Mucosa of descending colon (tissue), 3 donors: Measurements from ENCODE around the gene FCN2. TPM values are rescaled to one million over a fixed set of nuclear protein-coding genes. Genes with fewer than 3 reads are reported as not detected.

Source experiments
- ATAC-seq: fragments of 200-7000 bp; cut with Tn5 transposase; one replicate; pipeline ENCODE4 v1.9.1; 2020; ENCODE audit warnings: mild to moderate bottlenecking, moderate library complexity
- DNase-seq, 3 donors: peaks; one replicate each; pipeline ENCODE4 v3.0.0-alpha.2; 2020
- H3K36me3 ChIP-seq: fragments of 200-600 bp; one replicate; pipeline ENCODE4 v1.8.0; 2021; ENCODE audit warnings: low read depth, mild to moderate bottlenecking
- H3K4me1 ChIP-seq: fragments of 200-600 bp; one replicate; pipeline ENCODE4 v1.8.0; 2021; ENCODE audit warnings: low read depth, mild to moderate bottlenecking
- H3K4me3 ChIP-seq: fragments of 200-600 bp; one replicate; pipeline ENCODE4 v1.8.0; 2021; ENCODE audit warnings: mild to moderate bottlenecking
- H3K9me3 ChIP-seq: fragments of 200-600 bp; one replicate; pipeline ENCODE4 v1.8.0; 2021; ENCODE audit warnings: mild to moderate bottlenecking
- CTCF ChIP-seq: fragments of 200-600 bp; IDR thresholded peaks from one replicate; pipeline ENCODE4 v1.8.0; 2022; ENCODE audit warnings: antibody characterized with exemption, mild to moderate bottlenecking
- intact Hi-C, 2 donors: fragments of 100-400 bp; cut with DNase I in 1 of 2; cut with micrococcal nuclease in 1 of 2; formaldehyde crosslinking; loops; one replicate each; pipeline versions ENCODE4 v1.11.0 to v1.11.1; 2022; cut with DNase I, micrococcal nuclease
- total RNA-seq, 3 donors: library from RNA; stranded (reverse); fragmentation: NEBNext Ultra II Directional in 2 of 3; extraction: Animal tissue kit (Norgen Biotek cat#: 25700) in 2 of 3; gene quantifications; one replicate each; pipeline versions ENCODE4 v1.2.1 to v1.2.4, GENCODE V29; 2021 to 2023
- donor health status: DM: no; HTN: no; CAD: no; lungs with moderate emphysema.
- donor health status: DM: no; HTN: no; CAD: no.
- donor health status: DM: no; HTN: yes; CAD: no.

Gene FCN2
- total RNA-seq, 3 donors from 2014 or later = not detected

- Histone ChIP-seq H3K4me1 (no peaks in the 10 kb centered on the region), H3K9me3 (no peaks in the 10 kb centered on the region), H3K4me3 (no peak overlapping the region), H3K36me3 (no peaks in the 10 kb centered on the region)
- intact Hi-C loops = no loop called here
- TF ChIP-seq CTCF = no peak
- DNase-seq (no peak), ATAC-seq (no peak)
Measured at GRCh38 chr9:134867917-134868750, 12.5 kb upstream of the FCN2 start.

GRCh38 chr9:134868751-134869553, 11.7 kb upstream of the FCN2 start:
- Histone ChIP-seq H3K9me3 (no peaks in the 10 kb centered on the region), H3K4me1 (no peaks in the 10 kb centered on the region), H3K4me3 (no peak overlapping the region), H3K36me3 (no peaks in the 10 kb centered on the region)
- no peak for DNase-seq
- no peak for ATAC-seq
- intact Hi-C loops = no loop called here
- TF ChIP-seq CTCF = no peak

GRCh38 chr9:134869554-134870300, 10.9 kb upstream of the FCN2 start:
- H3K4me1 ChIP-seq = no peaks in the 10 kb centered on the region
- no peak overlapping the region for H3K4me3 ChIP-seq
- ATAC-seq = no peak
- no peak for DNase-seq
- intact Hi-C loops = no loop called here
- H3K9me3 ChIP-seq = no peaks in the 10 kb centered on the region
- no peaks in the 10 kb centered on the region for H3K36me3 ChIP-seq
- TF ChIP-seq CTCF = no peak

- DNase-seq (no peak), ATAC-seq (no peak)
- H3K9me3 ChIP-seq = no peaks in the 10 kb centered on the region
- intact Hi-C loops = no loop called here
- H3K36me3 ChIP-seq = no peaks in the 10 kb centered on the region
- no peak overlapping the region for H3K4me3 ChIP-seq
- H3K4me1 ChIP-seq = no peaks in the 10 kb centered on the region
- no peak for TF ChIP-seq CTCF
Measured at GRCh38 chr9:134870301-134870694, 10.3 kb upstream of the FCN2 start.

GRCh38 chr9:134870746-134871662, 9.6 kb upstream of the FCN2 start:
- no peaks in the 10 kb centered on the region for H3K9me3 ChIP-seq
- ATAC-seq (no peak), DNase-seq (no peak)
- H3K4me1 ChIP-seq = no peaks in the 10 kb centered on the region
- intact Hi-C loops = no loop called here
- no peak overlapping the region for H3K4me3 ChIP-seq
- no peak for TF ChIP-seq CTCF
- no peaks in the 10 kb centered on the region for H3K36me3 ChIP-seq
